PFSK-1 (cell line): ENCODE results near the gene CLCN6.

ENCODE experiments used
- FOXP2 ChIP-seq: optimal IDR thresholded peaks from 2 replicates; pipeline ENCODE3; 2011; ENCODE audit warnings: borderline replicate concordance, control low read depth, inconsistent platforms; ENCODE audit not compliant: insufficient read depth; ENCODE audit errors: extremely low read length, extremely low read depth
- POLR2AphosphoS5 ChIP-seq: IDR thresholded peaks from 2 replicates; pipeline ENCODE4 v1.6.1; 2012; ENCODE audit warnings: low read depth, mild to moderate bottlenecking, control low read depth, low read length, moderate library complexity
- SIN3A ChIP-seq: IDR thresholded peaks from 2 replicates; pipeline ENCODE4 v1.6.1; 2012; ENCODE audit warnings: mild to moderate bottlenecking, low read length, moderate library complexity, borderline replicate concordance; ENCODE audit not compliant: insufficient read depth
- TAF1 ChIP-seq: IDR thresholded peaks from 2 replicates; pipeline ENCODE4 v1.6.1; 2012; ENCODE audit warnings: low read length, control low read depth, borderline replicate concordance; ENCODE audit not compliant: insufficient read depth
- TF ChIP-seq, protein P1 (sequence below), 2 experiments: IDR thresholded peaks; 2 replicates each; pipeline versions ENCODE4 v1.6.1 to v1.8.0; 2011 to 2012; ENCODE audit warnings: low read depth in 2 of 2, low read length in 2 of 2, control low read depth in 1 of 2, inconsistent platforms in 1 of 2, mild to moderate bottlenecking in 1 of 2, moderate library complexity in 1 of 2; ENCODE audit not compliant: insufficient read depth in 1 of 2

DNA sequence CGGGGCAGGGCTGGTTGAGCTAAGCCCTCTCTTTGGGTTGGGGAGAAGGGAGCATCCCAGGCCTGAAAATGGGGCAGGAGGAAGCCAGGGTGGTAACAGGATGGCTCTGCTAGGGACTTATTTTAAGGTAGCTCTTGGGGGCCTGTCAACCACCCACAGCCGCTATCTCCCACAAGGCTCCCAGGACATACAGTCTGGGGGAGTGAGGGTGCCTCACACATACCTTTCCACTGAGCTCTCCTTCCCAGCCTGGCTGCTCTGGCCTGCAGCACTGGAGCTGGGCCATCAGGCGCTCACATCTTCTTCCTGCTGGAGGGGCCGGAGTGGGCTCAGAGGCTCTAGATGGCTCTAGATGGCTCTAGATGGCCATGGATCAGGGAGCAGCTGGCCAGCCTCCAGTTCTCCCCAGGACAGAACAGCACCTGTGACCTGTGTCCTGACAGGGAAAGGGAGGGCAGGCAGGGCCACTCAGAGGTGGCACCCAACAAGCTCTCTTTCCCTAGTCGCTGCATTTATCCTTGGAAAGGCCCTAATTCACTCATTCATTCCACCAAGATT is 63.7 kb downstream of the CLCN6 start:
- TF ChIP-seq TAF1 (no peak), SIN3A (no peak), POLR2AphosphoS5 (no peak), FOXP2 (no peak)
- TF ChIP-seq, protein P1, sequence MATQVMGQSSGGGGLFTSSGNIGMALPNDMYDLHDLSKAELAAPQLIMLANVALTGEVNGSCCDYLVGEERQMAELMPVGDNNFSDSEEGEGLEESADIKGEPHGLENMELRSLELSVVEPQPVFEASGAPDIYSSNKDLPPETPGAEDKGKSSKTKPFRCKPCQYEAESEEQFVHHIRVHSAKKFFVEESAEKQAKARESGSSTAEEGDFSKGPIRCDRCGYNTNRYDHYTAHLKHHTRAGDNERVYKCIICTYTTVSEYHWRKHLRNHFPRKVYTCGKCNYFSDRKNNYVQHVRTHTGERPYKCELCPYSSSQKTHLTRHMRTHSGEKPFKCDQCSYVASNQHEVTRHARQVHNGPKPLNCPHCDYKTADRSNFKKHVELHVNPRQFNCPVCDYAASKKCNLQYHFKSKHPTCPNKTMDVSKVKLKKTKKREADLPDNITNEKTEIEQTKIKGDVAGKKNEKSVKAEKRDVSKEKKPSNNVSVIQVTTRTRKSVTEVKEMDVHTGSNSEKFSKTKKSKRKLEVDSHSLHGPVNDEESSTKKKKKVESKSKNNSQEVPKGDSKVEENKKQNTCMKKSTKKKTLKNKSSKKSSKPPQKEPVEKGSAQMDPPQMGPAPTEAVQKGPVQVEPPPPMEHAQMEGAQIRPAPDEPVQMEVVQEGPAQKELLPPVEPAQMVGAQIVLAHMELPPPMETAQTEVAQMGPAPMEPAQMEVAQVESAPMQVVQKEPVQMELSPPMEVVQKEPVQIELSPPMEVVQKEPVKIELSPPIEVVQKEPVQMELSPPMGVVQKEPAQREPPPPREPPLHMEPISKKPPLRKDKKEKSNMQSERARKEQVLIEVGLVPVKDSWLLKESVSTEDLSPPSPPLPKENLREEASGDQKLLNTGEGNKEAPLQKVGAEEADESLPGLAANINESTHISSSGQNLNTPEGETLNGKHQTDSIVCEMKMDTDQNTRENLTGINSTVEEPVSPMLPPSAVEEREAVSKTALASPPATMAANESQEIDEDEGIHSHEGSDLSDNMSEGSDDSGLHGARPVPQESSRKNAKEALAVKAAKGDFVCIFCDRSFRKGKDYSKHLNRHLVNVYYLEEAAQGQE (IDR thresholded peaks at IDR 0.05; ENCODE audit: insufficient read depth in 1 of 2, low read depth in 2 of 2, low read length in 2 of 2) = no peak
